C4-2B (cell line): ENCODE measurements around the gene SPHK2.

Source experiments
- CTCF ChIP-seq: fragments of 450-650 bp; conservative IDR thresholded peaks from 2 replicates; pipeline ENCODE4 v1.5.1; 2017; ENCODE audit warnings: mild to moderate bottlenecking
- ZFX ChIP-seq: fragments of 450-650 bp; IDR thresholded peaks from 2 replicates; pipeline ENCODE4 v1.6.1; 2017

- TF ChIP-seq CTCF (no peak), ZFX (no peak)
These were observed 10.4 kb downstream of the SPHK2 start for GRCh38 chr19:48629599-48630295.
